Breast epithelium (tissue), 4 donors: ENCODE measurements around the gene RCAN3. TPM values are rescaled to one million over a fixed set of nuclear protein-coding genes. Genes with fewer than 3 reads are reported as not detected.
A peak's percentile ranks its signal among the peaks of the same experiment; 100 is the strongest.

Experiments
- DNase-seq, 2 donors: peaks; one replicate each; pipeline ENCODE4 v3.0.0-alpha.2; 2019; ENCODE audit warnings: low spot score in 2 of 2
- H3K27ac ChIP-seq, 2 donors: fragments of 200-600 bp; sonication (generic) in 1 of 2; one replicate each; pipeline ENCODE4 v1.5.1; 2016 to 2019; ENCODE audit warnings: mild to moderate bottlenecking in 1 of 2
- H3K27me3 ChIP-seq, 2 donors: fragments of 200-600 bp; sonication (generic) in 1 of 2; one replicate each; pipeline versions ENCODE4 v1.5.1 to v1.6.0; 2017 to 2019; ENCODE audit warnings: control low read depth in 1 of 2, mild to moderate bottlenecking in 1 of 2
- H3K36me3 ChIP-seq: fragments of 200-600 bp; one replicate; pipeline ENCODE4 v1.5.1; 2019
- H3K4me1 ChIP-seq, 2 donors: fragments of 200-600 bp; sonication (generic); one replicate each; pipeline ENCODE4 v1.5.1; 2016 to 2019; ENCODE audit warnings: control low read depth in 1 of 2
- H3K4me3 ChIP-seq, 3 donors: fragments of 200-600 bp; sonication (generic); 1 replicate in 2 of 3; 2 replicates in 1 of 3; pipeline ENCODE4 v1.5.1; 2016 to 2019; ENCODE audit warnings: mild to moderate bottlenecking in 3 of 3, moderate library complexity in 2 of 3
- H3K9me3 ChIP-seq, 2 donors: fragments of 200-600 bp; sonication (generic) in 1 of 2; one replicate each; pipeline ENCODE4 v1.5.1; 2016 to 2019; ENCODE audit warnings: control low read depth in 1 of 2
- CTCF ChIP-seq, 3 donors: fragments of 450-650 bp; IDR thresholded peaks; one replicate each; pipeline ENCODE4 v1.5.1; 2016 to 2017; ENCODE audit warnings: antibody characterized with exemption in 3 of 3, mild to moderate bottlenecking in 3 of 3, moderate library complexity in 3 of 3
- POLR2A ChIP-seq: fragments of 450-650 bp; IDR thresholded peaks from one replicate; pipeline ENCODE4 v1.6.1; 2016; ENCODE audit warnings: antibody characterized with exemption, mild to moderate bottlenecking, moderate library complexity
- POLR2AphosphoS5 ChIP-seq, 3 donors: sonication (generic); formaldehyde crosslinking; IDR thresholded peaks; one replicate each; pipeline ENCODE4 v1.6.1; 2017; ENCODE audit warnings: antibody characterized with exemption in 3 of 3
- intact Hi-C: fragments of 100-400 bp; cut with DNase I; formaldehyde crosslinking; loops from one replicate; pipeline ENCODE4 v1.15.1; 2023; ENCODE audit warnings: low total_unique reads
- total RNA-seq, 3 donors: library from RNA; depleted of rRNA; stranded (reverse); fragments of >200 nt; gene quantifications; one replicate each; pipeline ENCODE4 v1.1.0, GENCODE V29; 2016

The RCAN3 gene
- total RNA-seq, 3 donors from 2014 or later = 5.0 to 22.7 (median 8.8) TPM

DNA sequence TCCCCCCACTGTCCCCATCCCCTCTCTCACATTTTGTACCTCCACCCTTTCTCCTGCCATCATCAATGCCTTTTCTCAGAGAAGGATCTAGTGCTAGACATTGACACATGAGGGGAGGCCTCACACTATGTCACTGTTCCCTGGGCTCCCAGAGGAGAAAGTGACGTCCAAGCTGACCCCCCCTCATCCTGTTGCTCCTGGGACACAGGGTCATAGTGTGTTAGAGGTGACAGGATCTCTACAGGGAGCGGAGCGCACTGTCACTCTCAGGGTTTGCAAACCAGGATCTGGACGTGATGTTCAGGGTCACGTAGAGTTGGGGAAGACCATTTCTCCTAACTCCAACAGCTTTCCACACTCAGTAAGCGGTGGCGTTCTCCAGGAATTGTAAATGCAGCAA lies 55.8 kb downstream of the RCAN3 start:
- Histone ChIP-seq H3K36me3 (no peaks in the 10 kb centered on the region), H3K27ac (peak overlapping the region in 1 of 2 donors; percentile 45), H3K9me3 (no peaks in the 10 kb centered on the region), H3K27me3 (no peaks in the 10 kb centered on the region), H3K4me1 (peaks cover 0 to 13% of the 10 kb centered on the region in 2 donors), H3K4me3 (no peak overlapping the region)
- intact Hi-C loops = no loop called here
- DNase-seq = peak in 1 of 2 donors; percentile 40
- no peak for TF ChIP-seq CTCF (IDR thresholded peaks at IDR 0.05)
- TF ChIP-seq POLR2A = no peak
- no peak for TF ChIP-seq POLR2AphosphoS5 (IDR thresholded peaks at IDR 0.05)

DNA sequence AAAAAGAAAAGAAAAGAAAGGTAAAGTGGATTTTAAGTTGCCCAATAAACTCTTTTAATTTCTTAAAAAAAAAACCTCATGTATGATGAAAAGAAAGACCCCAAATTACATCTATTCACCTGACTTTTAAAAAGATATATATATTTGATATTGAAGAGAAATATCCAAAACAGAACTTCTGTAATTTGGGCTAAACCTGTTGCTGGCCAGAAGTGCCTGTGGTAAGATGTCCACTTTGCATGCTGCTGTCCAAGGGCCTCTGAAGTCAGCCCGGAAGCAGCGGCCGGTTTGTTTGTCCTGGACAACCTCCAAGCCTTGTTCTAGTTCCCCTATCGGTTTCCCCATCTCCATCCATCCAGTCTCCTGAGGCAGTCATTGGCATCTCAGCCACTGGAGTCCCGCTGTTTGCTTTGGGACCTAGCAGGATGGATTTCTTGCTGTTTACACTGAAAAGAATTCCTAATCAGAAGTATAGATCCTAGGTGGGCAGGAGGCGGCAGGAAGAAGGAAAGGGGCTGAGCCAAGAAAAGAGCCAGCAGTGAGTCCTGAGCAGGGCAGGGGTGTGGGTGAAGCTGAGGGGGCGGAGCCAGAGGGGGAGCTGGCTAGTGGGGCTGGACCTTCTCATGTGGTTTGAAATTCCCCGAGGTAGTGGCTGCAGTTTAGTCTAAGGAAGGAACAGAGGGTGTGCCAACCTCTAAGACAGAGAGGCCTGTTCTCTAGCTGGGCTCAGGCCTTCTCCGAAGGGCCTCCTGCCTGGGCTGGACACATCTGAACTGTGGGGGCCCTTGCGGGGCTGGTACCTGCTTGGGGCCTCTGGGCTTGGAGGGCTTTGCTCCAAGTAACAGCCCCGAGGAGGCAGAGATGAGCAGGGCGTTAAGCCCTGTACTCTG lies 56.5 kb downstream of the RCAN3 start:
- Histone ChIP-seq H3K27me3 (no peaks in the 10 kb centered on the region), H3K27ac (peak overlapping the region; percentile 68), H3K9me3 (no peaks in the 10 kb centered on the region), H3K4me1 (peaks cover 0 to 13% of the 10 kb centered on the region in 2 donors), H3K4me3 (no peak overlapping the region), H3K36me3 (no peaks in the 10 kb centered on the region)
- TF ChIP-seq POLR2A (no peak), POLR2AphosphoS5 (IDR thresholded peaks at IDR 0.05) (no peak), CTCF (IDR thresholded peaks at IDR 0.05) (no peak)
- DNase-seq = peak; percentile 73 to 74
- intact Hi-C loops = no loop called here

DNA sequence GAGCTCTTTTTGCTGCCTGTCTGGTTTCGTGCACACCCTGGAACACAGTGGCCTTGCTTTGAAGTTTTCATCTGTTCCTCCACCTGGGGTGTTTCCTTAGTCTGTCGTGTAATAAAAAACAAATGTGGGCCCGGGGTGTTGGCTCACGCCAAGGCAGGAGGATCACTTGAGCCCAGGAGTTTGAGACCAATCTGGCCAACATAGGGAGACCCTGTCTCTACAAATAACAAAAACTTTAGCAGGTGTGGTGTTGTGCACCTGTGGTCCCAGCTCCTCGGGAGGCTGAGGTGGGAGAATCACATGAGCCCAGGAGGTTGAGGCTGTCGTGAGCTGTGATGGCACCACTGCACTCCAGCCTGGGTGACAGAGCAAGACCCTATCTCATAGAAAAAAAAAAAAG lies 57.7 kb downstream of the RCAN3 start:
- intact Hi-C loops = no loop called here
- Histone ChIP-seq H3K9me3 (no peaks in the 10 kb centered on the region), H3K27me3 (no peaks in the 10 kb centered on the region), H3K4me1 (peaks cover 0 to 13% of the 10 kb centered on the region in 2 donors), H3K27ac (no peak overlapping the region), H3K36me3 (no peaks in the 10 kb centered on the region), H3K4me3 (no peak overlapping the region)
- DNase-seq = peak in 1 of 2 donors; percentile 10
- no peak for TF ChIP-seq POLR2A
- no peak for TF ChIP-seq POLR2AphosphoS5 (IDR thresholded peaks at IDR 0.05)
- no peak for TF ChIP-seq CTCF (IDR thresholded peaks at IDR 0.05)

DNA sequence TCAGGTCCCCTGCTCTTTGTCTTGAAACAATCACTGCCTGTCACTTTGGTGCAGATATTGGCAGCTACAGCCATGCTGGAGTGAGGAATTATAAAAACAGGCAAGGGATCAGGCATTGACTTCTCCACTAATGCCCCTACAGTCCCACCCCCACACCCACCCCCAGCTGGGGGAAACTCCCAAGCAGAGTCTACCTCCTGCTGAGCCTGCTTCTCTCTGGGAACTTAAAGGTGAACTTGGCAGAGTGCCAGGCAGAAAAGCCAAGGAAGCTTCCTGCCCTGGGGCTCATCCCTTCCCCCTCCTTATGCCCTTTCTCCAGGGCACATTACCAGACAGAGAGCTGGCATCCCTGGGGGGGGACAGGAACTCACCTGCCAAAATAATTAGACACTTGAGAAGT lies 60.0 kb downstream of the RCAN3 start:
- DNase-seq = peak in 1 of 2 donors; percentile 53
- Histone ChIP-seq H3K4me1 (peaks cover 0 to 13% of the 10 kb centered on the region in 2 donors), H3K36me3 (no peaks in the 10 kb centered on the region), H3K27me3 (no peaks in the 10 kb centered on the region), H3K9me3 (no peaks in the 10 kb centered on the region), H3K4me3 (no peak overlapping the region), H3K27ac (peak overlapping the region in 1 of 2 donors; percentile 48)
- intact Hi-C loops = no loop called here
- TF ChIP-seq POLR2A = no peak
- TF ChIP-seq POLR2AphosphoS5 (IDR thresholded peaks at IDR 0.05) = no peak
- no peak for TF ChIP-seq CTCF (IDR thresholded peaks at IDR 0.05)

GRCh38 chr1:24564695-24565094 lies 62.1 kb downstream of the RCAN3 start:
- no peak for TF ChIP-seq POLR2AphosphoS5 (IDR thresholded peaks at IDR 0.05)
- TF ChIP-seq CTCF (IDR thresholded peaks at IDR 0.05) = no peak
- no peak for TF ChIP-seq POLR2A
- Histone ChIP-seq H3K4me1 (peaks cover 0 to 6% of the 10 kb centered on the region in 2 donors), H3K4me3 (no peak overlapping the region), H3K27ac (peak overlapping the region in 1 of 2 donors; percentile 10), H3K9me3 (no peaks in the 10 kb centered on the region), H3K27me3 (no peaks in the 10 kb centered on the region), H3K36me3 (no peaks in the 10 kb centered on the region)
- intact Hi-C loops = no loop called here
- no peak for DNase-seq
